Measurements from ENCODE around the gene LAMP1. TPM values are rescaled to one million over a fixed set of nuclear protein-coding genes. Genes with fewer than 3 reads are reported as not detected.

LAMP1 gene
- total RNA-seq, 4 donors from 2014 or later: 97.9 to 151 (median 128) TPM

GRCh38 chr13:113325779-113326178 lies 28.7 kb downstream of the LAMP1 start:
- Histone ChIP-seq H3K9me3 (no peaks in the 10 kb centered on the region), H3K4me1 (no peaks in the 10 kb centered on the region), H3K27ac (no peak overlapping the region), H3K27me3 (no peaks in the 10 kb centered on the region), H3K36me3 (peaks cover 0 to 54% of the 10 kb centered on the region in 2 donors), H3K4me3 (no peak overlapping the region)
- 47% methylated on average over 6 of the region's 23 CpGs; no CpG with 5 or more reads in 1 of the 2 donors for WGBS, 2 donors (ENCODE audit: low coverage in 1 of 2)
- ATAC-seq: no peak
- no peak for TF ChIP-seq POLR2A (IDR thresholded peaks at IDR 0.05)
- TF ChIP-seq POLR2AphosphoS5 (IDR thresholded peaks at IDR 0.05): no peak
- TF ChIP-seq EP300 (IDR thresholded peaks at IDR 0.05): no peak
- TF ChIP-seq, protein P1, sequence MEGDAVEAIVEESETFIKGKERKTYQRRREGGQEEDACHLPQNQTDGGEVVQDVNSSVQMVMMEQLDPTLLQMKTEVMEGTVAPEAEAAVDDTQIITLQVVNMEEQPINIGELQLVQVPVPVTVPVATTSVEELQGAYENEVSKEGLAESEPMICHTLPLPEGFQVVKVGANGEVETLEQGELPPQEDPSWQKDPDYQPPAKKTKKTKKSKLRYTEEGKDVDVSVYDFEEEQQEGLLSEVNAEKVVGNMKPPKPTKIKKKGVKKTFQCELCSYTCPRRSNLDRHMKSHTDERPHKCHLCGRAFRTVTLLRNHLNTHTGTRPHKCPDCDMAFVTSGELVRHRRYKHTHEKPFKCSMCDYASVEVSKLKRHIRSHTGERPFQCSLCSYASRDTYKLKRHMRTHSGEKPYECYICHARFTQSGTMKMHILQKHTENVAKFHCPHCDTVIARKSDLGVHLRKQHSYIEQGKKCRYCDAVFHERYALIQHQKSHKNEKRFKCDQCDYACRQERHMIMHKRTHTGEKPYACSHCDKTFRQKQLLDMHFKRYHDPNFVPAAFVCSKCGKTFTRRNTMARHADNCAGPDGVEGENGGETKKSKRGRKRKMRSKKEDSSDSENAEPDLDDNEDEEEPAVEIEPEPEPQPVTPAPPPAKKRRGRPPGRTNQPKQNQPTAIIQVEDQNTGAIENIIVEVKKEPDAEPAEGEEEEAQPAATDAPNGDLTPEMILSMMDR (IDR thresholded peaks at IDR 0.05): no peak

DNA sequence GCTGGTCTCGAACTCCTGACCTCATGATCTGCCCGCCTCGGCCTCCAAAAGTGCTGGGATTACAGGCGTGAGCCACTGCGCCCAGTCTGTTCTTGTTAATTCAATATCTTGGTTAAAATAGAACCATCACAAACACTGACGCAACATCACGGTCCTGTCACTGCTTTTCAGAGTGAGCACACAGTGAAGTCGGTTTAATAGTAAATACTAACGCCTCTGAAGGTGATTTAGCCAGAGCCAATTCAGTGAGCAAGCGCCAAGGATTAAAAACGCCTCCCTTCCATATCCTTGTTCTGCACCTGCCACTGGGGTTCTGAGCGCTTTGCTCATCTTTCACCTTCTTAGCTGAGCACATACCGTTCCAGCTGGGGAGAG lies 30.3 kb downstream of the LAMP1 start:
- ATAC-seq: no peak
- H3K4me3 ChIP-seq: no peak overlapping the region
- H3K4me1 ChIP-seq: no peaks in the 10 kb centered on the region
- WGBS, 2 donors (ENCODE audit: low coverage in 1 of 2): 70 to 83% methylated on average over 7 of the region's 13 CpGs
- no peak overlapping the region for H3K27ac ChIP-seq
- TF ChIP-seq POLR2AphosphoS5 (IDR thresholded peaks at IDR 0.05): no peak
- no peak for TF ChIP-seq POLR2A (IDR thresholded peaks at IDR 0.05)
- TF ChIP-seq EP300 (IDR thresholded peaks at IDR 0.05): no peak
- TF ChIP-seq, protein P1 (IDR thresholded peaks at IDR 0.05): no peak
- peaks cover 0 to 38% of the 10 kb centered on the region in 2 donors for H3K36me3 ChIP-seq
- no peaks in the 10 kb centered on the region for H3K9me3 ChIP-seq
- H3K27me3 ChIP-seq: no peaks in the 10 kb centered on the region

DNA sequence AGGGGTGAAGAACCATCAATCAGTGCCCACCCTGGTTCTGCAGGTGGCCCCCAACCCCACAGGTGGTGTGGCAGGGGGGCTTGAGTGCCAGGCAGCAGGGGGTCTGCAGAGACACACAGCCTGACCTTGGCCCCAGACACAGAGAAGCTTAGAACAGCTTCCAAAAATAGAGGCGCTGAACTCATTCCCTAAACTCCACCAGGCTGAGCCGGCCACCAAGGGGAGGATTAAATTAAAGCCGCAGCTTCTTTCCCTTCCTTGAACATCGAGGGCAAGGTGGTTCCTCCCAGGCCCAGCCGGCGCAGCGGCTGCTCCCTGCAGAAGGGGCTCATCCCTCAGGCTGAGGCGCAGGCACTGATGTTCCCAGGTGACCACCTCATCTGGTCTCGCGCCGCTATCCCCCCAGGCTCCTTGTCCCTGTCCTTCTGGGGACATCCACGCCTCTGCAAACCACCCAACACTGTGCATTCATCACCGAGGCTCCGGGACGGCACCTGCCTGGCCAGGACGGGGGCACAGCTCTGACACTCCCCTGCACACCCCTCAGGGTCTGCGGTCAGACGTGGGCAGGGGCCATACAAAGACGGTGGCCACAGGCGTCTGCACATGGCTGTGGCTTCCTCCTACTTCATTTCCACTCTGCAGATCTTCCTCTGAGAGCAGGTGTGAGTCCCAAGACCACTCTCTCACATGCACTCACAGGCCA lies 30.9 kb downstream of the LAMP1 start:
- Histone ChIP-seq H3K4me3 (no peak overlapping the region), H3K9me3 (no peaks in the 10 kb centered on the region), H3K36me3 (peaks cover 0 to 32% of the 10 kb centered on the region in 2 donors), H3K27me3 (no peaks in the 10 kb centered on the region), H3K4me1 (no peaks in the 10 kb centered on the region), H3K27ac (no peak overlapping the region)
- no CpG with 5 or more reads among the region's 20 CpGs for WGBS, 2 donors (ENCODE audit: low coverage in 1 of 2)
- TF ChIP-seq, protein P1 (IDR thresholded peaks at IDR 0.05): no peak
- TF ChIP-seq POLR2AphosphoS5 (IDR thresholded peaks at IDR 0.05) (no peak), POLR2A (IDR thresholded peaks at IDR 0.05) (no peak), EP300 (IDR thresholded peaks at IDR 0.05) (no peak)
- ATAC-seq: no peak

- no peak for TF ChIP-seq POLR2AphosphoS5 (IDR thresholded peaks at IDR 0.05)
- TF ChIP-seq, protein P1 (IDR thresholded peaks at IDR 0.05): no peak
- TF ChIP-seq POLR2A (IDR thresholded peaks at IDR 0.05): no peak
- no peak for TF ChIP-seq EP300 (IDR thresholded peaks at IDR 0.05)
- ATAC-seq: no peak
- 90 to 91% methylated on average over 4 to 9 of the region's 12 CpGs for WGBS, 2 donors (ENCODE audit: low coverage in 1 of 2)
- Histone ChIP-seq H3K27ac (no peak overlapping the region), H3K9me3 (no peaks in the 10 kb centered on the region), H3K4me1 (no peaks in the 10 kb centered on the region), H3K4me3 (no peak overlapping the region), H3K36me3 (peaks cover 0 to 23% of the 10 kb centered on the region in 2 donors), H3K27me3 (no peaks in the 10 kb centered on the region)
These were observed 31.8 kb downstream of the LAMP1 start for GRCh38 chr13:113328851-113329250.

GRCh38 chr13:113329656-113330312 lies 32.7 kb downstream of the LAMP1 start:
- Histone ChIP-seq H3K36me3 (peaks cover 0 to 14% of the 10 kb centered on the region in 2 donors), H3K27ac (no peak overlapping the region), H3K9me3 (no peaks in the 10 kb centered on the region), H3K4me3 (no peak overlapping the region), H3K27me3 (no peaks in the 10 kb centered on the region), H3K4me1 (no peaks in the 10 kb centered on the region)
- 86 to 88% methylated on average over 15 to 16 of the region's 22 CpGs for WGBS, 2 donors (ENCODE audit: low coverage in 1 of 2)
- ATAC-seq: no peak
- TF ChIP-seq EP300 (IDR thresholded peaks at IDR 0.05) (no peak), POLR2AphosphoS5 (IDR thresholded peaks at IDR 0.05) (no peak), POLR2A (IDR thresholded peaks at IDR 0.05) (no peak)
- TF ChIP-seq, protein P1 (IDR thresholded peaks at IDR 0.05): no peak
